Fibroblast of lung (primary cell): Measurements from ENCODE around the gene SRPK2.

ENCODE experiments used
- CTCF ChIP-seq, 2 donors: IDR thresholded peaks in 1 of 2; conservative IDR thresholded peaks in 1 of 2; 1 replicate in 1 of 2; 2 replicates in 1 of 2; pipeline ENCODE4 v1.5.1; 2011 to 2012; ENCODE audit warnings: low read length in 2 of 2, control low read depth in 1 of 2, inconsistent platforms in 1 of 2, low read depth in 1 of 2, mild to moderate bottlenecking in 1 of 2
- EZH2 ChIP-seq: IDR thresholded peaks from 2 replicates; pipeline ENCODE4 v1.5.1; 2012; ENCODE audit warnings: low read length, control low read depth, mild to moderate bottlenecking; ENCODE audit errors: missing control alignments

GRCh38 chr7:105286441-105286840, 102.3 kb downstream of the SRPK2 start:
- TF ChIP-seq CTCF (conservative IDR thresholded peaks at IDR 0.05 in 1 of 2, IDR thresholded peaks at IDR 0.05 in 1 of 2; ENCODE audit: low read depth in 1 of 2, low read length in 2 of 2), result no peak
- TF ChIP-seq EZH2, result no peak
